Measurements from ENCODE around the gene MTHFD2L.

- TF ChIP-seq, protein P1, sequence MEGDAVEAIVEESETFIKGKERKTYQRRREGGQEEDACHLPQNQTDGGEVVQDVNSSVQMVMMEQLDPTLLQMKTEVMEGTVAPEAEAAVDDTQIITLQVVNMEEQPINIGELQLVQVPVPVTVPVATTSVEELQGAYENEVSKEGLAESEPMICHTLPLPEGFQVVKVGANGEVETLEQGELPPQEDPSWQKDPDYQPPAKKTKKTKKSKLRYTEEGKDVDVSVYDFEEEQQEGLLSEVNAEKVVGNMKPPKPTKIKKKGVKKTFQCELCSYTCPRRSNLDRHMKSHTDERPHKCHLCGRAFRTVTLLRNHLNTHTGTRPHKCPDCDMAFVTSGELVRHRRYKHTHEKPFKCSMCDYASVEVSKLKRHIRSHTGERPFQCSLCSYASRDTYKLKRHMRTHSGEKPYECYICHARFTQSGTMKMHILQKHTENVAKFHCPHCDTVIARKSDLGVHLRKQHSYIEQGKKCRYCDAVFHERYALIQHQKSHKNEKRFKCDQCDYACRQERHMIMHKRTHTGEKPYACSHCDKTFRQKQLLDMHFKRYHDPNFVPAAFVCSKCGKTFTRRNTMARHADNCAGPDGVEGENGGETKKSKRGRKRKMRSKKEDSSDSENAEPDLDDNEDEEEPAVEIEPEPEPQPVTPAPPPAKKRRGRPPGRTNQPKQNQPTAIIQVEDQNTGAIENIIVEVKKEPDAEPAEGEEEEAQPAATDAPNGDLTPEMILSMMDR (IDR thresholded peaks at IDR 0.05; ENCODE audit: control extremely low read depth in 1 of 3, insufficient read depth in 1 of 3, low read depth in 1 of 3, low read length in 3 of 3) = no peak
- no peak for TF ChIP-seq RFX5 (IDR thresholded peaks at IDR 0.05; ENCODE audit: borderline replicate concordance, low read depth, low read length)
- no peak for TF ChIP-seq TCF12 (IDR thresholded peaks at IDR 0.05; ENCODE audit: low read depth, low read length)
- TF ChIP-seq, protein P2, sequence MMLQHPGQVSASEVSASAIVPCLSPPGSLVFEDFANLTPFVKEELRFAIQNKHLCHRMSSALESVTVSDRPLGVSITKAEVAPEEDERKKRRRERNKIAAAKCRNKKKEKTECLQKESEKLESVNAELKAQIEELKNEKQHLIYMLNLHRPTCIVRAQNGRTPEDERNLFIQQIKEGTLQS (IDR thresholded peaks at IDR 0.05; ENCODE audit: insufficient read depth, low read depth, low read length) = no peak
- no peak for TF ChIP-seq TAF1 (IDR thresholded peaks at IDR 0.05; ENCODE audit: low read depth, low read length)
- TF ChIP-seq SP1 (IDR thresholded peaks at IDR 0.05; ENCODE audit: low read depth, low read length) = no peak
- no peak for TF ChIP-seq MAFK (IDR thresholded peaks at IDR 0.05; ENCODE audit: low read depth, low read length)
These were observed 164.4 kb downstream of the MTHFD2L start for GRCh38 chr4:74322301-74322700.

Measured in H1 (cell line).